Kidney epithelial cell (primary cell): ENCODE data around the gene ANO9. TPM values are rescaled to one million over a fixed set of nuclear protein-coding genes. Genes with fewer than 3 reads are reported as not detected.
"Not testable (repeated sequence)": the region's sequence is repeated elsewhere in the genome, so short reads cannot be mapped to it uniquely, and the experiment has no call there.

Experiments used
- DNase-seq: peaks from one replicate; pipeline ENCODE4 v3.0.0-alpha.2; 2010; ENCODE audit warnings: low read depth
- H3K27me3 ChIP-seq: 2 replicates; pipeline ENCODE4 v1.6.0; 2011; ENCODE audit warnings: low read length; ENCODE audit not compliant: control insufficient read depth, insufficient read depth
- H3K36me3 ChIP-seq: 2 replicates; pipeline ENCODE4 v1.5.1; 2011; ENCODE audit warnings: low read length; ENCODE audit not compliant: control insufficient read depth, insufficient read depth
- H3K4me3 ChIP-seq: 2 replicates; pipeline ENCODE4 v1.5.1; 2011; ENCODE audit warnings: low read depth, mild to moderate bottlenecking, control low read depth, low read length
- total RNA-seq: library from RNA; depleted of rRNA; stranded (reverse); fragments of >200 nt; gene quantifications from 2 replicates; pipeline ENCODE4 v1.2.3, GENCODE V29; 2015
- TF ChIP-seq, protein P1 (sequence below): IDR thresholded peaks from 2 replicates; pipeline ENCODE4 v1.5.1; 2011; ENCODE audit warnings: mild to moderate bottlenecking, moderate library complexity, low read length, control low read depth, inconsistent platforms; ENCODE audit not compliant: insufficient read depth, poor library complexity, severe bottlenecking

The ANO9 gene
- total RNA-seq, 1 donor from 2014 or later, result 18.4 TPM

DNA sequence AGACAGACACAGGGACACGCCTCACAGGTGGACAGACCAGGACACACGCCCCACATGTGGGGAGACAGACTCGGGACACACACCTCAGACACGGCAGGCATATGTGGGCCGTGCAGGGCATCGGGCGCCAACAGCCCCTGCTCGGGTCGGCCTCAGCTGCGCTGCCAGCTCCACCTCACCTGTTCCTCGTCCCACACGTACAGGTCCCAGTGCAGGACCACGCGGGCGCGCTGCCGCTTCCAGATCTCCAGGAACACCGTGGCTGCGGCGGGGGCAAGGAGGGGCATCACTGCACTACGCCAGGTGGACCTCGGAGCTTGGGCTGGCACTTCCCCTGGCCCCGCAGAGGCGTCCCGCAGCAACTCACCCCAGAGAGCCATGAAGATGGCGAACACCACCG lies 12.4 kb downstream of the ANO9 start:
- Histone ChIP-seq H3K36me3 (no peaks in the 10 kb centered on the region), H3K4me3 (no peak overlapping the region), H3K27me3 (peaks cover 4% of the 10 kb centered on the region)
- no peak for DNase-seq
- TF ChIP-seq, protein P1, sequence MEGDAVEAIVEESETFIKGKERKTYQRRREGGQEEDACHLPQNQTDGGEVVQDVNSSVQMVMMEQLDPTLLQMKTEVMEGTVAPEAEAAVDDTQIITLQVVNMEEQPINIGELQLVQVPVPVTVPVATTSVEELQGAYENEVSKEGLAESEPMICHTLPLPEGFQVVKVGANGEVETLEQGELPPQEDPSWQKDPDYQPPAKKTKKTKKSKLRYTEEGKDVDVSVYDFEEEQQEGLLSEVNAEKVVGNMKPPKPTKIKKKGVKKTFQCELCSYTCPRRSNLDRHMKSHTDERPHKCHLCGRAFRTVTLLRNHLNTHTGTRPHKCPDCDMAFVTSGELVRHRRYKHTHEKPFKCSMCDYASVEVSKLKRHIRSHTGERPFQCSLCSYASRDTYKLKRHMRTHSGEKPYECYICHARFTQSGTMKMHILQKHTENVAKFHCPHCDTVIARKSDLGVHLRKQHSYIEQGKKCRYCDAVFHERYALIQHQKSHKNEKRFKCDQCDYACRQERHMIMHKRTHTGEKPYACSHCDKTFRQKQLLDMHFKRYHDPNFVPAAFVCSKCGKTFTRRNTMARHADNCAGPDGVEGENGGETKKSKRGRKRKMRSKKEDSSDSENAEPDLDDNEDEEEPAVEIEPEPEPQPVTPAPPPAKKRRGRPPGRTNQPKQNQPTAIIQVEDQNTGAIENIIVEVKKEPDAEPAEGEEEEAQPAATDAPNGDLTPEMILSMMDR, result no peak

DNA sequence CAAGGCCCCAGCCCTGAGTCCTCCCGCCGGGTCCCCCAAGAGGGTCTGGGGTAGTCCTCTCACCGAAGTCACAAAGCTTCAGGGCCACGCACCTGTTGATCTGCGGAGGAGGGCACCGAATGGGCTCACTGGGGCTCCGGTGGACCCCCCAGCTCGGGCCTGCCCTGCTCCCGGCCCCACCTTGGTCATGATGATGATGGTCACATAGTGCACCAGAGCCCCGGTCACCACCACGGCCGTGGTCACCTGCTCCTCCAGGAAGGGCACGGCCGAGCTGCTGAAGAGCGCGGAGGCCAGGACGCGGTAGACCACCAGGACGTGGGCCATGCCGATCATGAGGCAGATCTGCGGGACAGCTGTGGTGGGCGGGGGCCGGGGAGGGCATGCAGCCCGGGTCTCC lies 13.5 kb downstream of the ANO9 start:
- DNase-seq, result no peak
- TF ChIP-seq, protein P1, result no peak
- Histone ChIP-seq H3K4me3 (no peak overlapping the region), H3K27me3 (peaks cover 4% of the 10 kb centered on the region), H3K36me3 (no peaks in the 10 kb centered on the region)

DNA sequence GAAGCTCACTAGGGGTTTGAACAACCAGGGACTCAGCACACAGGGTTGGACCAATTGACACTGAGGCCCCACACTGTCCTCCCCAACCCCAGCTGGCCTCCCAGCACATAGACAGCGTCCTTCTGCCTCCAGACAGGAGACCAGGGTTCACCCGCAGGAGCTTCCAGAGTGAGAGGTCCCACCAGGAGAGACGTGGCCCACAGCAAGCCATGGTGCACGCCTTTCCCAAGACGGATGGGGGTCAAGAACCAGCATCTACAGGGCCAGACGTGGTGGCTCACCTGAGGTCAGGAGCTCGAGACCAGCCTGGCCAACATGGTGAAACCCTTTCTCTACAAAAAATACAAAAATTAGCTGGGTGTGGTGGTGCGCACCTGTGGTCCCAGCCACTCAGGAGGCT lies 15.0 kb downstream of the ANO9 start:
- Histone ChIP-seq H3K36me3 (no peaks in the 10 kb centered on the region), H3K4me3 (no peak overlapping the region), H3K27me3 (peaks cover 4% of the 10 kb centered on the region)
- DNase-seq, result no peak
- TF ChIP-seq, protein P1, result no peak

DNA sequence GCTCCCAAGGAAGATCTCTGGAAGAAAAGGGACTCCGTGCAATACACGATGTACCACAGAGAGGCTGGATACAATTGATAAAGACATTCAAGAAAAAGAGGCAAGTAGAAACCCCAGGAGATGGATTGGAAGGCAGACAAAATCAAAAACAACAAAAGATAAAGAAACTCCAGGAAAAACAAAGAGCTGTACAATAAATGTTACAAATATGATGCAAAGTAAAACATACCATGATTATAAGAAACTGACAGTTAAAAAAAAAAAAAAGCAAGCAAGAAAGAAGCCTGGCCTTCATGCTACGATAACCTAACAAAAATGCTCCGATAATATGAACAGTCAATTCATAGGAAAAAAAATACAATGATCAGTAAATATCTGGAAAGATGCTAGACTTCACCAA lies 16.5 kb downstream of the ANO9 start:
- Histone ChIP-seq H3K36me3 (no peaks in the 10 kb centered on the region), H3K4me3 (no peak overlapping the region), H3K27me3 (peaks cover 6% of the 10 kb centered on the region)
- no peak for DNase-seq
- TF ChIP-seq, protein P1, result no peak

DNA sequence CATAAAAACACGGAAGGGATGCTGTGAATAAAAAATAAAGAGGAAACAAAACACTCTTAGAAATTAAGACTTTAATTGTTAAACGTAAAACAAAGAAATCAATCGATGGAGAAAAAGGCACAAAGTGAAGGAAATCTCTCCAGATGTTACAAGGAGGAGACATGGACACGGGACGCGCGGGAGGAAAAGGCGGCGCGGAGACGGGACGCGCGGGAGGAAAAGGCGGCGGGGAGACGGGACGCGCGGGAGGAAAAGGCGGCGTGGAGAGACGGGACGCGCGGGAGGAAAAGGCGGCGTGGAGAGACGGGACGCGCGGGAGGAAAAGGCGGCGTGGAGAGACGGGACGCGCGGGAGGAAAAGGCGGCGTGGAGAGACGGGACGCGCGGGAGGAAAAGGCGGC lies 17.0 kb downstream of the ANO9 start:
- not testable (repeated sequence) for H3K4me3 ChIP-seq, H3K27me3 ChIP-seq, H3K36me3 ChIP-seq, DNase-seq

DNA sequence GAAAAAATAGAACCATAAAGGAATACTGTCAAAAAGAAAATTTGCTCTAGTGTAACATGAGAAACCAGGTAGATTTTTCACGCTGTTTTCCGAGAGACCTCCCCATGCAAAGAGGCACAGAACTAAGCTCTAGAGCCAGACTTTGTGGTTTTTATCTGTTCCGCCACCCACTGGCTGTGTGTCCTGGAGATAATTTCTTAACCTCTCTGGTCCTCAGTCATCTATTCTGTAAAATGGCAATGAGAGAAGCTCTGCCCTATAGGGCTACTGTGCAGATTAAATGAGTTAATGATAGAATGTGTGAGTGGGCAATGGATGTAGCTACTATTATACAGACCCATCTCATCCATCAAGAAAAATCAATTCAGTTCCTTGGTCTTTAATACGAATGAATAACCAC lies 17.6 kb downstream of the ANO9 start:
- no peaks in the 10 kb centered on the region for H3K36me3 ChIP-seq
- no peak for DNase-seq
- TF ChIP-seq, protein P1, result no peak
- H3K27me3 ChIP-seq, result peaks cover 11% of the 10 kb centered on the region
- no peak overlapping the region for H3K4me3 ChIP-seq

DNA sequence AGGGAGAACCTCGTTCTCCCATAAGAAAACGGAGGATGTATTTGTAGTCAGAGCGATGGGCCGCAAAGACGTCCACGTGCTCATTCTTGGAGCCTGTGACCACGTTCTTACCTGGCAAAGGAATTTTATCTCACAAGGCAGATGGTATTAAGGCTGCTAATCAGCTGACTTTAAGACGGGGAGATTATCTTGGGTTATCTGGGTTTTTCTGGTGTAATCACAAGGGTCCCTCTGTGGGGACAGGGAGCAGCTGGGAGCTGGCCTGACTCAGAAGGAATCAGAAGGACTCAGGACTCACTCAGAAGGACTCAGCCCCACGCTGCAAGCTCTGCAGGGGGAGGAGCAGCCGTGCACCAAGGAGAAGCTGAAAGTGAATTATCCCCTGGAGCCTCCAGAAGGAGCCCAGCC lies 19.6 kb downstream of the ANO9 start:
- peaks cover 13% of the 10 kb centered on the region for H3K27me3 ChIP-seq
- TF ChIP-seq, protein P1, result no peak
- H3K4me3 ChIP-seq, result no peak overlapping the region
- DNase-seq, result no peak
- H3K36me3 ChIP-seq, result no peaks in the 10 kb centered on the region
